ENCODE results near the gene DENND5B.

- TF ChIP-seq CTCF (IDR thresholded peaks at IDR 0.05) (no peak), POLR2A (IDR thresholded peaks at IDR 0.05) (no peak)
These were observed 197.9 kb downstream of the DENND5B start for GRCh38 chr12:31393004-31393550.

Data from Peyer's patch (tissue), 4 donors.